Activated CD4-positive, alpha-beta memory T cell treated with anti-CD3 and anti-CD28 coated beads for 36 hours (primary cell): ENCODE results near the gene CLEC7A. TPM values are rescaled to one million over a fixed set of nuclear protein-coding genes. Genes with fewer than 3 reads are reported as not detected.

Experiments used
- CTCF ChIA-PET: fragments of 350-600 bp; sonication (Branson Sonifier 250); formaldehyde crosslinking; loops from one replicate; lab custom pipeline; 2021; ENCODE audit warnings: antibody characterized with exemption, inconsistent platforms; lab: Charles Lee
- POLR2A ChIA-PET: fragments of 350-600 bp; sonication (Branson Sonifier 250); formaldehyde crosslinking; loops from one replicate; lab custom pipeline; 2021; ENCODE audit warnings: antibody characterized with exemption; lab: Charles Lee
- DNase-seq: peaks from one replicate; pipeline ENCODE4 v3.0.0-alpha.2; 2020
- H3K27ac Mint-ChIP-seq: one replicate; pipeline ENCODE4 v1.8.0; 2021; ENCODE audit warnings: mixed read lengths
- H3K27me3 Mint-ChIP-seq: one replicate; pipeline ENCODE4 v1.8.0; 2021; ENCODE audit warnings: mixed read lengths
- H3K36me3 Mint-ChIP-seq: one replicate; pipeline ENCODE4 v1.8.0; 2021; ENCODE audit warnings: mixed read lengths
- H3K4me1 Mint-ChIP-seq: one replicate; pipeline ENCODE4 v1.8.0; 2021; ENCODE audit warnings: low read depth, mixed read lengths
- H3K4me3 Mint-ChIP-seq: one replicate; pipeline ENCODE4 v1.8.0; 2021; ENCODE audit warnings: mild to moderate bottlenecking, mixed read lengths
- H3K9me3 Mint-ChIP-seq: one replicate; pipeline ENCODE4 v1.8.0; 2021; ENCODE audit warnings: mixed read lengths
- intact Hi-C: fragments of 100-400 bp; cut with micrococcal nuclease; formaldehyde crosslinking; loops from one replicate; pipeline ENCODE4 v1.15.1; 2023
- total RNA-seq, 2 experiments: library from RNA; stranded (reverse); gene quantifications; one replicate each; pipeline ENCODE4 v1.2.3, GENCODE V29; 2021

The CLEC7A gene
- total RNA-seq, 2 experiments from 2014 or later, result not detected

GRCh38 chr12:10160617-10161385, 30.8 kb upstream of the CLEC7A start:
- H3K36me3 Mint-ChIP-seq, result no peaks in the 10 kb centered on the region
- CTCF ChIA-PET, result interaction anchor here (1.0 to 1.9 kb wide), 2 partner anchors 8 to 29 kb away, joined by 3 to 6 read pairs; no protein-coding TSS in a partner anchor
- no peak overlapping the region for H3K27ac Mint-ChIP-seq
- peaks cover 6% of the 10 kb centered on the region for H3K27me3 Mint-ChIP-seq
- POLR2A ChIA-PET, result interaction anchor here (0.5 kb wide), 1 partner anchor 30 kb away, joined by 3 read pairs; no protein-coding TSS in a partner anchor
- H3K4me3 Mint-ChIP-seq, result no peak overlapping the region
- DNase-seq, result no peak
- no peaks in the 10 kb centered on the region for H3K4me1 Mint-ChIP-seq
- intact Hi-C loops, result no loop called here
- no peaks in the 10 kb centered on the region for H3K9me3 Mint-ChIP-seq

DNA sequence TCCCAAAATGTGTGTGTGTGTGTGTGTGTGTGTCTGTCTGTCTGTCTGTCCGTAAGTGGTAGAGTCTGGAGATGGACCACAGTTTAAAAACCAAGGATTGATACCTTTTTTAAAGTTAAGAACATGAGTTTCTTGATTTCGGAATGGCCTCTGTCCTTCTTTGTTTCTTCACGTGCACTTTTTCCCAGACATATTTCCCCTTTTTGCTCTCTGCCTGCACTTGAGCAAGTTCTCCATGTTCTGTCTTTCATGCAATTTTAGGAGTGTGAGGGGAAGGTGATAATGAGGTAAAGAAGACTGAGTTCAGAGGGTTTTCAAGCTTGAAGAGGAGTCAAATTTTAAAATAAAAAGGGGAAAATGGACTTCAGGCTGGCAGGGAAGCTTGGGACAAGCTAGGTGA, 29.3 kb upstream of the CLEC7A start:
- Mint-ChIP-seq H3K9me3 (no peaks in the 10 kb centered on the region), H3K27ac (no peak overlapping the region), H3K27me3 (peaks cover 8% of the 10 kb centered on the region), H3K4me3 (no peak overlapping the region), H3K4me1 (peaks cover under 1% of the 10 kb centered on the region), H3K36me3 (no peaks in the 10 kb centered on the region)
- no peak for DNase-seq
- POLR2A ChIA-PET, result no interaction called here
- intact Hi-C loops, result no loop called here
- CTCF ChIA-PET, result no interaction called here

- Mint-ChIP-seq H3K4me1 (peaks cover 6% of the 10 kb centered on the region), H3K36me3 (no peaks in the 10 kb centered on the region), H3K4me3 (no peak overlapping the region), H3K27me3 (peaks cover 16% of the 10 kb centered on the region), H3K27ac (no peak overlapping the region), H3K9me3 (no peaks in the 10 kb centered on the region)
- intact Hi-C loops, result no loop called here
- no peak for DNase-seq
- POLR2A ChIA-PET, result no interaction called here
- CTCF ChIA-PET, result no interaction called here
Measured at GRCh38 chr12:10158406-10158805, 28.4 kb upstream of the CLEC7A start.

GRCh38 chr12:10155966-10156365, 26.0 kb upstream of the CLEC7A start:
- H3K9me3 Mint-ChIP-seq, result no peaks in the 10 kb centered on the region
- H3K27ac Mint-ChIP-seq, result no peak overlapping the region

DNA sequence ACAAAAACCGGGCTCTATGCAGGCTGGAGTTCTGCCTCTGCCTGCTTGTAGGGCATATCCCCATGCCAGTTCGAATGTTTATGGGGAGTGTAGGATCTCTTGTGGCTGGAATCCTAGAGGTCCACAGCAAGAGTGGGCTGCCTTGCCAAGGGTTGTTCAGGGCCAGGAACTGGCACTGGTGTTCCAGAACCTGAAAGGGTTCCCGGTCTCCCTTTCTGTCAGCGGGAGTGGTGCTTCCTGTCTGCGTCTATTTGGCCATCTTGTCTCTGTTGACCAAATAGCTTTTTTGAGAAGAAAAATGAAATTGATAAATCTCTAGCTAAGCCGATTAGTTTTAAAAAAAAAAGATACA, 24.1 kb upstream of the CLEC7A start:
- Mint-ChIP-seq H3K36me3 (no peaks in the 10 kb centered on the region), H3K4me1 (peaks cover 9% of the 10 kb centered on the region), H3K4me3 (peak overlapping the region; percentile 81), H3K27me3 (peaks cover 24% of the 10 kb centered on the region), H3K27ac (no peak overlapping the region), H3K9me3 (no peaks in the 10 kb centered on the region)
- ChIA-PET POLR2A (no interaction called here), CTCF (interaction anchor here (0.6 to 1.1 kb wide), 7 partner anchors 10 to 620 kb away, joined by 3 to 5 read pairs (median 3); no protein-coding TSS in a partner anchor)
- intact Hi-C loops, result no loop called here
- DNase-seq, result no peak

More at GRCh38 chr12:10155966-10156365, 26.0 kb upstream of the CLEC7A start:
- no peak overlapping the region for H3K4me3 Mint-ChIP-seq
- H3K4me1 Mint-ChIP-seq, result peaks cover 9% of the 10 kb centered on the region
- POLR2A ChIA-PET, result no interaction called here
- CTCF ChIA-PET, result interaction anchor here (0.6 to 1.9 kb wide), 3 partner anchors 34 to 1033 kb away, joined by 3 to 6 read pairs (median 4); no protein-coding TSS in a partner anchor
- no peak for DNase-seq
- peaks cover 22% of the 10 kb centered on the region for H3K27me3 Mint-ChIP-seq
- H3K36me3 Mint-ChIP-seq, result no peaks in the 10 kb centered on the region
- intact Hi-C loops, result no loop called here

DNA sequence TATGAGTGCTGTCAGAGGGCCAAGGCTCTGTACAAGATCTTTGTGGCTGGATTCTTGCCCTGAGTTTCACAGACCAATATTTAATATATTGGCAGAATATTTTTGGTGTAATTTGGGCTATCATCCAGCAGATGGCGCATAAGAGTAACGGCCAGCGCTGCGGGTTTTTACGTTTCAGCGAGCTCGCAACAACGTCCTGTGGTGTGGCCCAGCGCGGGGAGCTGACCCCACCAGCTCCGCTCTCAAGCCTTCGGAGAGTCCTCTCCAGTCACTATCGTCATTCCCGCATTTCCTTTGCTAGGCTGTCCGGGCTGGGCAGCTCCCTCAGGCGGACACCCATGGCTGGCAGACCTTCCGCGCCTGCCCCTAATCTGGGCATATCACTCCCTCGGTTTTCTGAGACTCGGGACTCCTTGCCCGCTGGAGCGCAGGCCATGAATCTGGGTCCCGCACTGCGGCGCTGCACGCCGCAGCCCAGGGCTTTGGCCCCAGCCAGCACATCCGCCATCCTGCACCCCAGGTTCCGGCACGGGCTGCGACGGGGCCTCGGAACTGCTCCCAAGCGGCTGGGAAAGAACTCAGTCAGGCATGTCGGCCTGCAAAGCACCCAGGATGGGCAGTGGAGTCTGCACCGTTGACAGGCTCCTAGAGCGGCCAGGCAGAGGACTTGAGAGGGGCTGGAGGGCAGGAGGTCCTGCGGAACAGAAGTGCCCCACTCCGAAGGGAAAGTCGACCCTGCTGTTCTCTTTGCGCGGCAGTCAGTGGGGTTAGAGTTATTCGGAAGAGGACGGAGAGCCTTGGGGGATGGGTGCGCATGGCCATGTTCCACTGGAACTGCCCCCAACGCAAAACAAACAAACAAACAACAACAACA, 23.5 kb upstream of the CLEC7A start:
- peaks cover 26% of the 10 kb centered on the region for H3K27me3 Mint-ChIP-seq
- peak overlapping the region; percentile 81 for H3K4me3 Mint-ChIP-seq
- H3K27ac Mint-ChIP-seq, result no peak overlapping the region
- DNase-seq, result peak; percentile 62
- H3K9me3 Mint-ChIP-seq, result no peaks in the 10 kb centered on the region
- ChIA-PET POLR2A (no interaction called here), CTCF (interaction anchor here (0.6 to 2.5 kb wide), 38 partner anchors 8 to 621 kb away, joined by 3 to 20 read pairs (median 4); partner anchors contain the start of genes CLEC12B and OLR1)
- intact Hi-C loops, result loop anchor here (1.0 to 2.0 kb wide), 4 partner anchors 37 to 409 kb away; partner anchors contain the start of gene GABARAPL1
- peaks cover 12% of the 10 kb centered on the region for H3K4me1 Mint-ChIP-seq
- no peaks in the 10 kb centered on the region for H3K36me3 Mint-ChIP-seq

- no peaks in the 10 kb centered on the region for H3K36me3 Mint-ChIP-seq
- peaks cover 19% of the 10 kb centered on the region for H3K4me1 Mint-ChIP-seq
- intact Hi-C loops, result loop anchor here (2.0 kb wide), 2 partner anchors 61 to 389 kb away; partner anchors contain the start of gene GABARAPL1
- ChIA-PET CTCF (interaction anchor here (1.6 to 2.5 kb wide), 3 partner anchors 9 to 84 kb away, joined by 5 to 10 read pairs (median 10); no protein-coding TSS in a partner anchor), POLR2A (no interaction called here)
- no peaks in the 10 kb centered on the region for H3K9me3 Mint-ChIP-seq
- H3K27ac Mint-ChIP-seq, result no peak overlapping the region
- peaks cover 24% of the 10 kb centered on the region for H3K27me3 Mint-ChIP-seq
- H3K4me3 Mint-ChIP-seq, result no peak overlapping the region
- DNase-seq, result no peak
Measured at GRCh38 chr12:10151621-10152020, 21.6 kb upstream of the CLEC7A start.

DNA sequence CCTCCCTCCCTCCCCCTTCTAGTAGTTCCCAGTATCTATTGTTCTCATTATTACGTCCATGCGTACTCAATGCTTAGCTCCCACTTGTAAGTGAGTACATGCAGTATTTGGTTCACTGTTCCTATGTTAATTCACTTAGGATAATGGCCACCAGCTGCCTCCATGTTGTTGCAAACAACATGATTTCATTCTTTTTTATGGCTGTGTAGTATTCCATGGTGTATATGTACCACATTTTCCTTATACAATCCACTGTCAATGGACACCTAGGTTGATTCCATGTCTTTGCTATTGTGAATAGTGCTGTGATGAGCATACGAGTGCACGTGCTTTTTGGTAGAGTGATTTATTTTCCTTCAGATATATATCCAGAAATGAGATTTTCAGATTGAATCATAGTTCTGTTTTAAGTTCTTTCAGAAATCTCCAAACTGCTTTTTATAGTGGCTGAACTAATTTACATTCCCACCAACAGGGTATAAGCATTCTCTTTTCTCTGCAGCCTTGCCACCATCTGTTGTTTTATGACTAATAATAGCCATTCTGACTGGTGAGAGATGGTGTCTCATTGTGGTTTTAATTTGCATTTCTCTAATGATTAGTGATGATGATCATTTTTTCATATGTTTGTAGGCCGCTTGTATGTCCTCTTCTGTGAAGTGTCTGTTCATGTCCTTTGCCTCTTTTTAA, 17.9 kb upstream of the CLEC7A start:
- POLR2A ChIA-PET, result no interaction called here
- Mint-ChIP-seq H3K27me3 (peaks cover 13% of the 10 kb centered on the region), H3K27ac (no peak overlapping the region), H3K4me1 (peaks cover 10% of the 10 kb centered on the region), H3K36me3 (no peaks in the 10 kb centered on the region), H3K4me3 (no peak overlapping the region), H3K9me3 (no peaks in the 10 kb centered on the region)
- intact Hi-C loops, result loop anchor here (1.0 to 10.0 kb wide), 5 partner anchors 18 to 513 kb away; partner anchors contain the start of gene CLEC7A
- DNase-seq, result no peak
- CTCF ChIA-PET, result no interaction called here

DNA sequence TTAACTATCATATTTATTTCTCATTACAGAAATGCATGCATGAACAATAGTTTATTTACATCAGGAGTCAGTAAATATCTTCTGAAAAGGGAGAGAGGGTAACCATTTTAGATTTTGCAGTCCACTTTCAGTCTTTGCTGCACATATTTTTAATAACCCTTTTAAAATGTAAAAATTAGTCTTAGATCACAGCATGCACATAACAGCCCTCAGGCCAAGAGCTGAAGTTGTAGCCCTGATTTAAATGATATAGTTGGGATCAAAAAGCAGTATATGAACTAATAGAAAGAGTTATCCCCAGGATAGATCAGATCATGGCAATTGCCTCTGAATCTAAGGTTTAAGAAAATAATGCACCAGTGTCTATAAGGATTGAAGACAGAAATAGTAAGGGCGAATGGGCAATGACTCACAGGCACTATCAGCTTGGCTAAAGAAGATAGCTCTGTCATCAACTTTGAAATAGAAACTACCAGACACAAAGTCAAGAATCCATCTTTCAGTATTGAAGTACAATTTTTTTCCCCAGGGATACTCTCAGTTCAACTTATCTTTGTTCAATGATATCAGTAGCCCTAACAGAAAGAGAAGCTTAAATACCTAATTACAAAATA, 13.1 kb upstream of the CLEC7A start:
- Mint-ChIP-seq H3K27me3 (peaks cover 6% of the 10 kb centered on the region), H3K9me3 (no peaks in the 10 kb centered on the region), H3K27ac (no peak overlapping the region), H3K4me3 (no peak overlapping the region), H3K36me3 (no peaks in the 10 kb centered on the region), H3K4me1 (peaks cover 6% of the 10 kb centered on the region)
- DNase-seq, result no peak
- intact Hi-C loops, result loop anchor here (5.0 to 10.0 kb wide), 2 partner anchors 346 to 508 kb away; no protein-coding TSS in a partner anchor
- ChIA-PET CTCF (interaction anchor here (1.0 to 2.1 kb wide), 5 partner anchors 10 to 400 kb away, joined by 3 to 10 read pairs (median 5); partner anchors contain the start of gene CLEC12B), POLR2A (no interaction called here)

- peak; percentile 66 for DNase-seq
- CTCF ChIA-PET, result interaction anchor here (0.7 to 4.3 kb wide), 26 partner anchors 10 to 397 kb away, joined by 3 to 37 read pairs (median 6); partner anchors contain the start of genes CLEC12B and CLEC7A
- Mint-ChIP-seq H3K4me1 (no peaks in the 10 kb centered on the region), H3K36me3 (no peaks in the 10 kb centered on the region), H3K4me3 (no peak overlapping the region), H3K9me3 (no peaks in the 10 kb centered on the region), H3K27me3 (peaks cover 8% of the 10 kb centered on the region), H3K27ac (no peak overlapping the region)
- intact Hi-C loops, result loop anchor here (1.0 to 10.0 kb wide), 5 partner anchors 200 to 505 kb away; no protein-coding TSS in a partner anchor
- POLR2A ChIA-PET, result no interaction called here
Measured at GRCh38 chr12:10140001-10140400, 10.0 kb upstream of the CLEC7A start.
